Effector memory CD4-positive, alpha-beta T cell (primary cell): ENCODE results near the gene LDB1.

Source experiments
- DNase-seq, 3 donors: peaks; one replicate each; pipeline ENCODE4 v3.0.0-alpha.2; 2020
- H3K27ac ChIP-seq: 2 replicates; pipeline ENCODE4 v1.7.0; 2013; ENCODE audit warnings: mild to moderate bottlenecking, low read length, moderate library complexity; ENCODE audit not compliant: insufficient read depth, poor library complexity, severe bottlenecking
- H3K27me3 ChIP-seq: replicated peaks from 2 replicates; pipeline ENCODE4 v1.7.0; 2013; ENCODE audit warnings: mild to moderate bottlenecking, low read length; ENCODE audit not compliant: insufficient read depth, control insufficient read depth, poor library complexity, severe bottlenecking
- H3K36me3 ChIP-seq: 2 replicates; pipeline ENCODE4 v1.7.0; 2013; ENCODE audit warnings: mild to moderate bottlenecking, low read length, moderate library complexity; ENCODE audit not compliant: control insufficient read depth, insufficient read depth
- H3K4me1 ChIP-seq: 2 replicates; pipeline ENCODE4 v1.7.0; 2013; ENCODE audit warnings: low read length, mild to moderate bottlenecking; ENCODE audit not compliant: control insufficient read depth, insufficient read depth, poor library complexity, severe bottlenecking
- H3K4me3 ChIP-seq: 2 replicates; pipeline ENCODE4 v1.7.0; 2013; ENCODE audit warnings: low read length, low read depth, mild to moderate bottlenecking; ENCODE audit not compliant: insufficient read depth, poor library complexity, severe bottlenecking
- H3K9me3 ChIP-seq: 2 replicates; pipeline ENCODE4 v1.7.0; 2013; ENCODE audit warnings: mild to moderate bottlenecking, low read length, moderate library complexity; ENCODE audit not compliant: control insufficient read depth

Gene LDB1

DNA sequence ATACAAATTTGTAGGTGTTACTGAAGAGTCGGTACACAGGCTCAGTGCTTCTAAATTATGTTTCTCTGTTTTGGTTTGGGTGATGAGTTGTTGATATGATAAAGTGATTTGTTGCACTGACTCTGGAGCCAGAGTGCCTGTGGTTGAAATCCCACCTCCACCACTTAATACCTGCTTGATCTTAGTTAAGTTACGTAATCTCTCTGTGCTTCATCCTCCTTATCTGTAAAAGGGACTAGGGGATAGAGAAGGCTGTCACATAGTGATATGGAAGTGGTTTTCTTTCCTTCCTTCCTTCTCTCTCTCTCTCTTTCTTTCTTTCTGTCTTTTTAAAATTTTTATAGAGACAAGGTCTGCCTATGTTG lies 55.7 kb downstream of the LDB1 start:
- peak overlapping the region; percentile 84 for H3K27ac ChIP-seq
- peaks cover 13% of the 10 kb centered on the region for H3K36me3 ChIP-seq
- no peak for DNase-seq
- H3K4me3 ChIP-seq, result peak overlapping the region; percentile 94
- no peaks in the 10 kb centered on the region for H3K9me3 ChIP-seq
- peaks cover 20% of the 10 kb centered on the region for H3K4me1 ChIP-seq
- H3K27me3 ChIP-seq, result no peaks in the 10 kb centered on the region

DNA sequence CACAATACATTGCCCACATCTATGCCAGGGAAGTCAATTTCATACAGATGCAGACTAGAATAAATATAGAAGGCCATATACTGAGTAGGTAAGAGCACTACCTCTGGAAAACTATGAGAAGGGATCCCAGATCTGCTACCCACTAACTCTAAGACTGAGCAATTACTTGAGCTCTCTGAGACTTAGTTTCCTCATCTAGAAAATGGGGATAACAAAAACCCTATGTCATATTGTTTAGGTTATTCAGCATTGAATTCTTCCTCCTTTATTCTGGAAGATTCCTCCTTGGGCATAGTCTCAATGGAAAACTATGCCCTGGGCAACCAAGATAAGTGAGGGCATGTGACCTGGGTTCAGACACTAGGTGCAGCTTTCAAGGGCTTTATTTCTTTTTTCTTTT lies 60.2 kb downstream of the LDB1 start:
- no peak overlapping the region for H3K27ac ChIP-seq
- peaks cover 11% of the 10 kb centered on the region for H3K4me1 ChIP-seq
- DNase-seq, result no peak
- no peak overlapping the region for H3K4me3 ChIP-seq
- no peaks in the 10 kb centered on the region for H3K36me3 ChIP-seq
- no peaks in the 10 kb centered on the region for H3K27me3 ChIP-seq
- no peaks in the 10 kb centered on the region for H3K9me3 ChIP-seq
